ENCODE results near the gene CCDC74B.
"Not testable (repeated sequence)": the region's sequence is repeated elsewhere in the genome, so short reads cannot be mapped to it uniquely, and the experiment has no call there.

The CCDC74B gene

GRCh38 chr2:130148515-130148914 lies 3.6 kb upstream of the CCDC74B start:
- DNase-seq: not testable (repeated sequence)

GRCh38 chr2:130143266-130144039 lies 1.5 kb downstream of the CCDC74B start:
- DNase-seq: not testable (repeated sequence)

- not testable (repeated sequence) for DNase-seq
Measured at GRCh38 chr2:130142396-130143265, 2.3 kb downstream of the CCDC74B start.

GRCh38 chr2:130141645-130142370 lies 3.1 kb downstream of the CCDC74B start:
- not testable (repeated sequence) for DNase-seq

- DNase-seq: not testable (repeated sequence)
Measured at GRCh38 chr2:130141002-130141401, 3.9 kb downstream of the CCDC74B start.

GRCh38 chr2:130140516-130140915 lies 4.4 kb downstream of the CCDC74B start:
- DNase-seq: not testable (repeated sequence)

- DNase-seq: not testable (repeated sequence)
Measured at GRCh38 chr2:130139331-130140280, 5.3 kb downstream of the CCDC74B start.

GRCh38 chr2:130138841-130139251 lies 6.1 kb downstream of the CCDC74B start:
- DNase-seq: not testable (repeated sequence)

GRCh38 chr2:130138326-130138725 lies 6.6 kb downstream of the CCDC74B start:
- not testable (repeated sequence) for DNase-seq

GRCh38 chr2:130137118-130137517 lies 7.8 kb downstream of the CCDC74B start:
- DNase-seq: not testable (repeated sequence)

GRCh38 chr2:130136546-130136945 lies 8.4 kb downstream of the CCDC74B start:
- not testable (repeated sequence) for DNase-seq

GRCh38 chr2:130135692-130136541 lies 9.0 kb downstream of the CCDC74B start:
- DNase-seq: no peak

- DNase-seq: not testable (repeated sequence)
Measured at GRCh38 chr2:130129120-130129829, 15.6 kb downstream of the CCDC74B start, which contains the start of gene POTEF. TSS of gene POTEF (minus strand) at chr2:130129222. CDS start at chr2:130120515, 8,707 bp downstream.

GRCh38 chr2:130128464-130128863 lies 16.4 kb downstream of the CCDC74B start:
- not testable (repeated sequence) for DNase-seq

GRCh38 chr2:130127726-130128125 lies 17.2 kb downstream of the CCDC74B start:
- not testable (repeated sequence) for DNase-seq

- DNase-seq: not testable (repeated sequence)
Measured at GRCh38 chr2:130120924-130121323, 24.0 kb downstream of the CCDC74B start.

GRCh38 chr2:130102597-130103363 lies 42.1 kb downstream of the CCDC74B start:
- DNase-seq: not testable (repeated sequence)
